Upper lobe of right lung (tissue), 1 donor: Measurements from ENCODE around the gene HSD3B2. TPM values are rescaled to one million over a fixed set of nuclear protein-coding genes. Genes with fewer than 3 reads are reported as not detected.

Source experiments
- ATAC-seq: fragments of 200-7000 bp; cut with Tn5 transposase; one replicate; pipeline ENCODE4 v1.9.1; 2020; ENCODE audit warnings: mild to moderate bottlenecking, moderate library complexity
- DNase-seq: peaks from one replicate; pipeline ENCODE4 v3.0.0-alpha.2; 2020
- H3K27ac ChIP-seq: fragments of 200-600 bp; one replicate; pipeline ENCODE4 v1.8.0; 2022
- H3K27me3 ChIP-seq: fragments of 200-600 bp; one replicate; pipeline ENCODE4 v1.8.0; 2022; ENCODE audit warnings: mild to moderate bottlenecking
- H3K36me3 ChIP-seq: fragments of 200-600 bp; one replicate; pipeline ENCODE4 v1.8.0; 2022
- H3K4me1 ChIP-seq: fragments of 200-600 bp; one replicate; pipeline ENCODE4 v1.8.0; 2022
- H3K4me3 ChIP-seq: fragments of 200-600 bp; one replicate; pipeline ENCODE4 v1.8.0; 2022; ENCODE audit warnings: mild to moderate bottlenecking
- H3K9me3 ChIP-seq: fragments of 200-600 bp; one replicate; pipeline ENCODE4 v1.8.0; 2022
- CTCF ChIP-seq: fragments of 200-600 bp; IDR thresholded peaks from one replicate; pipeline ENCODE4 v1.8.0; 2022; ENCODE audit warnings: antibody characterized with exemption
- intact Hi-C: fragments of 100-400 bp; cut with DNase I; formaldehyde crosslinking; loops from one replicate; pipeline ENCODE4 v1.11.0; 2022
- total RNA-seq: library from RNA; stranded (reverse); fragmentation: NEBNext Ultra II Directional; extraction: Animal tissue kit (Norgen Biotek cat#: 25700); gene quantifications from one replicate; pipeline ENCODE4 v1.2.1, GENCODE V29; 2021
- donor health status: DM: no; HTN: yes; CAD: no; lungs with severe emphysema.

Gene HSD3B2
- total RNA-seq, 1 donor from 2014 or later, result not detected

DNA sequence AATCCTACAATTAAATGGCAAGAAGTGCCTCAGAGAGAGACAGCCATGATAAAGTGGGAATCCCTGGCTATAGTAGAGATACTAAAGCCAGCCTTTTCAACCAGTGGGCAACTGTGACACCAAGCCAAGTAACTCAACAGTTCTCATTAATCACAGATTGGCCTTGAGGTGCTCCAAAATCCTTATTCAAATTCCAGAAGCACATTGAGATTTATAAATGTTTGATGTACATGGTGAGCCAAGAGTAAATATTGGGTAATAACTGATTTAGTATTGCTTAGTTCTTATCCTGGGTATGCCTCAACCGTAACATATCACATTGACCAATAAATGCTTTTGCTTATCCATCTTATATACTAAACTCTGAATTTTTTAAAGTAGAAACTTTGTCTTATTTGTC is 29.3 kb upstream of the HSD3B2 start:
- intact Hi-C loops, result no loop called here
- no peak for DNase-seq
- H3K4me1 ChIP-seq, result no peaks in the 10 kb centered on the region
- no peaks in the 10 kb centered on the region for H3K9me3 ChIP-seq
- no peak for ATAC-seq
- no peak overlapping the region for H3K4me3 ChIP-seq
- H3K27me3 ChIP-seq, result no peaks in the 10 kb centered on the region
- TF ChIP-seq CTCF, result no peak
- H3K36me3 ChIP-seq, result no peaks in the 10 kb centered on the region
- H3K27ac ChIP-seq, result no peak overlapping the region

DNA sequence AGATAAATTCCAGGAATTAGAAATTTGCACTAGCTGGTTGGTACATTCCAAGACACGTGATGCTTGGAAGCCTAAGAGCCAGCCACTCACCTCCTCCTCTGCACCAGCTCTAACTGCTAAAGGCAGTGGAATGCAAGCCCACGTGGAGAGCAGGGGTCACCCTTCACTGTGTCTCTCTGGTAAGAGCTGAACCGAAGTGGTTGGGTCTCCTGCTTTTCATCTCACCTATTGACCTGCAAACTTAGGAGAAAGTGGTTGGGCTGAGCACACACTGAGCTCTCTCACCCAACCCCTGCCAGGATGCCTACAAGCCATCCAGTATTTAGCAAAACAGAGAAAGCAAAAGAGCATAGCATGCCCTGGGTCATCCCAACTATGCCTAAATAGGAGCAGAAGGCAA is 27.1 kb upstream of the HSD3B2 start:
- no peak for TF ChIP-seq CTCF
- no peaks in the 10 kb centered on the region for H3K27me3 ChIP-seq
- intact Hi-C loops, result no loop called here
- no peak overlapping the region for H3K27ac ChIP-seq
- ATAC-seq (peak; percentile 10), DNase-seq (no peak)
- no peaks in the 10 kb centered on the region for H3K36me3 ChIP-seq
- H3K4me3 ChIP-seq, result no peak overlapping the region
- no peaks in the 10 kb centered on the region for H3K4me1 ChIP-seq
- H3K9me3 ChIP-seq, result no peaks in the 10 kb centered on the region

DNA sequence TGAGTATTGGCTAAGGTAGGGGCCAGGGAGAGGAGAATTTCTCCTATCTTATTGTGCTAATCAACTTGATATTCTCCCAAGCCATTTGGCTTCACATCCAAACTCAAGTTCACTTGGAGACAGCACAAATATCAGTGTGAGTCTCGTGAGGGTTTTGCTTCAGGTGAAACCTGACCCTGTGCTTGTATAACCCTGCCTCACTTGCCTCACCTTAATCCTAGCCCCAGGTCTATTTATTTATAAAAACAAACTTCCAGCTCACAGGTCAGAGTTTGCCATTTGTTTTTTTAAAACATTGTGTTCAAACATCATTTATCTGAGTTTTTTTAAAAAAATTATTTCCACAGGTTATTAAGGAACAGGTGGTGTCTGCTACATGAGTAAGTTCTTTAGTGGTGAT is 26.5 kb upstream of the HSD3B2 start:
- no peak for TF ChIP-seq CTCF
- Histone ChIP-seq H3K27ac (no peak overlapping the region), H3K36me3 (no peaks in the 10 kb centered on the region), H3K4me3 (no peak overlapping the region), H3K27me3 (no peaks in the 10 kb centered on the region), H3K4me1 (no peaks in the 10 kb centered on the region), H3K9me3 (no peaks in the 10 kb centered on the region)
- DNase-seq (no peak), ATAC-seq (no peak)
- intact Hi-C loops, result no loop called here

DNA sequence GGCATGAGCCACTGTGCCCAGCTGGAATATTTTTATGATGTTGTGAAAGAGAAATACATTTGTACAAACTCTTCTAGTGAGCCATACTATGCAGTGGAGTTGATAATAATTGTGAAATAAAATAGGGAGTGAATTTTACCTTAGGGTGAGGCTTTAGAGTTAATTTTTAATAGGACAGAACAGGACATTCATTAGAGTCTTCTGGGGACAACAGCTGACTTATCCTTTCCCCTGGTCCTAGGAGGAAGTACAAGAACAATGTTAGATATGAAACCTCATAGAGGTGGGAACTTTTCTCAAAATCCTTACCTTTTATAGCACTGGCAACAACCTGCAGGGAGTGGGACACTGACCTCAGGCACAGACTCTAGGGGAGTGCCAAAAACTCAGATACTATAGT is 24.4 kb upstream of the HSD3B2 start:
- intact Hi-C loops, result no loop called here
- no peak for TF ChIP-seq CTCF
- Histone ChIP-seq H3K9me3 (no peaks in the 10 kb centered on the region), H3K4me3 (no peak overlapping the region), H3K27me3 (no peaks in the 10 kb centered on the region), H3K27ac (no peak overlapping the region), H3K4me1 (no peaks in the 10 kb centered on the region), H3K36me3 (no peaks in the 10 kb centered on the region)
- no peak for ATAC-seq
- DNase-seq, result no peak

DNA sequence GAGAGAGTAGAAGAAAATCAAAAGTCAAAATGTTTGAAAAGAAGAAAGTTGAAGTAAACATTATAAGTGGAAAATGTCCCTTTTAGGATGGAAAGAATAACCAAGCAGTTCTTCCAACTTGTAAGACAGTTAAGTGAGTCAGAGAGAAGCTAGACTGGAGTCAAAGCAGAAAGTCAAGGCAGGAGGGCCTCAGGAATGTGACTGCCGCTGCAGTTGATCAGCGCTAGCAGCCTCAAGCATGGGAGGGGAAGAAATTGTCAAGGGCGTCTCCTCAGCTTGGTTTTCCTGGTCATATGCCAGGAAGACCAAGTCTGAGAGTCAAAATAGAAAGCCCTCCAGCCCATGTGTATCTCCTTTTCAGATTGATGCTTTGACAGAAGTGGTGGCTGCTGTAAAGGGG is 23.2 kb upstream of the HSD3B2 start:
- H3K36me3 ChIP-seq, result no peaks in the 10 kb centered on the region
- H3K4me3 ChIP-seq, result no peak overlapping the region
- intact Hi-C loops, result no loop called here
- H3K27me3 ChIP-seq, result no peaks in the 10 kb centered on the region
- H3K9me3 ChIP-seq, result no peaks in the 10 kb centered on the region
- no peak for ATAC-seq
- H3K27ac ChIP-seq, result no peak overlapping the region
- no peaks in the 10 kb centered on the region for H3K4me1 ChIP-seq
- no peak for TF ChIP-seq CTCF
- no peak for DNase-seq

GRCh38 chr1:119394085-119394484 is 20.9 kb upstream of the HSD3B2 start:
- ATAC-seq, result no peak
- no peak for DNase-seq

More at GRCh38 chr1:119394085-119394484, 20.9 kb upstream of the HSD3B2 start:
- intact Hi-C loops, result no loop called here
- Histone ChIP-seq H3K27me3 (no peaks in the 10 kb centered on the region), H3K4me1 (no peaks in the 10 kb centered on the region), H3K27ac (no peak overlapping the region), H3K9me3 (no peaks in the 10 kb centered on the region), H3K4me3 (no peak overlapping the region), H3K36me3 (no peaks in the 10 kb centered on the region)
- no peak for TF ChIP-seq CTCF
